Testis (tissue), 3 donors: ENCODE data around the gene PRKCA. TPM values are rescaled to one million over a fixed set of nuclear protein-coding genes. Genes with fewer than 3 reads are reported as not detected.

ENCODE experiments used
- DNase-seq: peaks from one replicate; pipeline ENCODE4 v3.0.0-alpha.2; 2019
- H3K27ac ChIP-seq, 2 donors: fragments of 200-600 bp; sonication (generic); one replicate each; pipeline ENCODE4 v1.5.1; 2019
- H3K27me3 ChIP-seq: fragments of 200-600 bp; sonication (generic); one replicate; pipeline ENCODE4 v1.5.1; 2019
- H3K36me3 ChIP-seq: fragments of 200-600 bp; sonication (generic); one replicate; pipeline ENCODE4 v1.5.1; 2017; ENCODE audit warnings: low read depth; ENCODE audit errors: missing control alignments
- H3K4me1 ChIP-seq: fragments of 200-600 bp; sonication (generic); one replicate; pipeline ENCODE4 v1.5.1; 2019
- H3K4me3 ChIP-seq, 2 donors: fragments of 200-600 bp; sonication (generic); one replicate each; pipeline ENCODE4 v1.5.1; 2017 to 2019
- H3K9me3 ChIP-seq: fragments of 200-600 bp; sonication (generic); one replicate; pipeline ENCODE4 v1.5.1; 2017
- POLR2A ChIP-seq: fragments of 450-650 bp; IDR thresholded peaks from one replicate; pipeline ENCODE4 v1.6.1; 2017; ENCODE audit warnings: antibody characterized with exemption, mild to moderate bottlenecking, moderate library complexity
- WGBS, 2 donors: methylation state at CpG; one replicate each; pipeline ENCODE4 v1.1.5; 2018; 5-methylcytosine and 5-hydroxymethylcytosine counted together
- intact Hi-C: fragments of 100-400 bp; cut with DNase I; formaldehyde crosslinking; loops from one replicate; pipeline ENCODE4 v1.15.1; 2023; ENCODE audit warnings: low total_unique reads
- polyA plus RNA-seq: library from polyadenylated mRNA; stranded (reverse); fragments of 350-450 nt; fragmentation: Illumina TruSeq; extraction: RNeasy Lipid Tissue Mini Kit (QIAGEN cat#74804); gene quantifications from one replicate; pipeline ENCODE4 v1.2.3, GENCODE V29; 2014; ENCODE audit warnings: low read depth, low replicate concordance; ENCODE audit not compliant: insufficient read depth
- total RNA-seq, 2 donors: library from RNA; depleted of rRNA; stranded (reverse); fragments of >200 nt; gene quantifications; one replicate each; pipeline ENCODE4 v1.2.3, GENCODE V29; 2016
- TF ChIP-seq, protein P1 (sequence below), 3 experiments: fragments of 450-650 bp in 2 of 3; fragments of 200-600 bp in 1 of 3; sonication (generic) in 1 of 3; IDR thresholded peaks; one replicate each; pipeline ENCODE4 v1.5.1; 2016 to 2019; ENCODE audit warnings: antibody characterized with exemption in 3 of 3, mild to moderate bottlenecking in 2 of 3, moderate library complexity in 1 of 3

Gene PRKCA
- total and polyA plus RNA-seq, 3 donors from 2014 or later: 6.8 to 22.9 (median 15.4) TPM

DNA sequence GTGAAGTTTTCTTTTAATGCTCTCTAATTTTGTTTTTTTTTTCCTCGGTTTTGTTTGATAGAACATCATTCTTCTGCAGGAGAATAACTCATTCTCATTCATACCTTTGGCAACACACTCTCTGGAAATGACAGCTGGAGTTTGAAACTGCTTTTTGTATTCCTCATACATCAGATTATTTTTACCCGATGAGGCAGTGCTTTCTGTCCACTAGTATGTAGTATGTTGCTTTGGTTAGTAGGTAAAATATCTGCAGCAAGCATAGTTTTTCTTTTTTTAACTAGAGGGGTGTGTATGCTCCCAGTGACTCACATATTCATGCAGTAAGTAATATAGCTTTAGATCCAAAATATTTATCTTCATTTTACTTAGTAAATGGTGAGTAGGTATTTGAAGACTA lies 6.4 kb downstream of the PRKCA start:
- Histone ChIP-seq H3K9me3 (no peaks in the 10 kb centered on the region), H3K27me3 (no peaks in the 10 kb centered on the region), H3K4me1 (peaks cover 5% of the 10 kb centered on the region), H3K27ac (no peak overlapping the region), H3K36me3 (no peaks in the 10 kb centered on the region), H3K4me3 (no peak overlapping the region)
- DNase-seq: no peak
- WGBS, 2 donors: 78 to 93% methylated on average over 2 of the region's 2 CpGs
- intact Hi-C loops: no loop called here
- TF ChIP-seq POLR2A: no peak
- TF ChIP-seq, protein P1, sequence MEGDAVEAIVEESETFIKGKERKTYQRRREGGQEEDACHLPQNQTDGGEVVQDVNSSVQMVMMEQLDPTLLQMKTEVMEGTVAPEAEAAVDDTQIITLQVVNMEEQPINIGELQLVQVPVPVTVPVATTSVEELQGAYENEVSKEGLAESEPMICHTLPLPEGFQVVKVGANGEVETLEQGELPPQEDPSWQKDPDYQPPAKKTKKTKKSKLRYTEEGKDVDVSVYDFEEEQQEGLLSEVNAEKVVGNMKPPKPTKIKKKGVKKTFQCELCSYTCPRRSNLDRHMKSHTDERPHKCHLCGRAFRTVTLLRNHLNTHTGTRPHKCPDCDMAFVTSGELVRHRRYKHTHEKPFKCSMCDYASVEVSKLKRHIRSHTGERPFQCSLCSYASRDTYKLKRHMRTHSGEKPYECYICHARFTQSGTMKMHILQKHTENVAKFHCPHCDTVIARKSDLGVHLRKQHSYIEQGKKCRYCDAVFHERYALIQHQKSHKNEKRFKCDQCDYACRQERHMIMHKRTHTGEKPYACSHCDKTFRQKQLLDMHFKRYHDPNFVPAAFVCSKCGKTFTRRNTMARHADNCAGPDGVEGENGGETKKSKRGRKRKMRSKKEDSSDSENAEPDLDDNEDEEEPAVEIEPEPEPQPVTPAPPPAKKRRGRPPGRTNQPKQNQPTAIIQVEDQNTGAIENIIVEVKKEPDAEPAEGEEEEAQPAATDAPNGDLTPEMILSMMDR (IDR thresholded peaks at IDR 0.05): no peak

DNA sequence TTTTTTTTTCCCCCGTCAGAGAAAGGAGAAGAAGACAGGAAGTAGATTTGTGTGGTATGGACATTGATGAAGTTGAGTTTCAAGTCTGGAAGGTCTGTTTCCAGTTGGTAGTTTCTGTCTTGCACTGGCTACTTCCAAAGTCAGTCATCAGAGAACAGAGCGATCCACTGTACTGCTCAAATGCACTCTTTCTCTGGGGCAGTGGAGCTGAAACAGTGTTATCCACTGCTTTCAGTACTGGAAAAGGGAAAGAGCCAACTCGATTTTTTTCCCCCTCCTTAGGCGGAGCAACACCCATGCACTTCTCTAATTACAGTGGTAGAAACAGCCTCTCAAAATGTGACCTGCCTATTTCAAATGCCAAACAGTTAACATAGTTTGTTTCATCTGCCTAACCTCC lies 7.4 kb downstream of the PRKCA start:
- H3K27ac ChIP-seq: no peak overlapping the region
- H3K27me3 ChIP-seq: no peaks in the 10 kb centered on the region
- no peak overlapping the region for H3K4me3 ChIP-seq
- intact Hi-C loops: no loop called here
- no peaks in the 10 kb centered on the region for H3K9me3 ChIP-seq
- TF ChIP-seq POLR2A: no peak
- TF ChIP-seq, protein P1 (IDR thresholded peaks at IDR 0.05): no peak
- no peak for DNase-seq
- H3K36me3 ChIP-seq: no peaks in the 10 kb centered on the region
- 45 to 56% methylated on average over 4 of the region's 4 CpGs for WGBS, 2 donors
- peaks cover 5% of the 10 kb centered on the region for H3K4me1 ChIP-seq

DNA sequence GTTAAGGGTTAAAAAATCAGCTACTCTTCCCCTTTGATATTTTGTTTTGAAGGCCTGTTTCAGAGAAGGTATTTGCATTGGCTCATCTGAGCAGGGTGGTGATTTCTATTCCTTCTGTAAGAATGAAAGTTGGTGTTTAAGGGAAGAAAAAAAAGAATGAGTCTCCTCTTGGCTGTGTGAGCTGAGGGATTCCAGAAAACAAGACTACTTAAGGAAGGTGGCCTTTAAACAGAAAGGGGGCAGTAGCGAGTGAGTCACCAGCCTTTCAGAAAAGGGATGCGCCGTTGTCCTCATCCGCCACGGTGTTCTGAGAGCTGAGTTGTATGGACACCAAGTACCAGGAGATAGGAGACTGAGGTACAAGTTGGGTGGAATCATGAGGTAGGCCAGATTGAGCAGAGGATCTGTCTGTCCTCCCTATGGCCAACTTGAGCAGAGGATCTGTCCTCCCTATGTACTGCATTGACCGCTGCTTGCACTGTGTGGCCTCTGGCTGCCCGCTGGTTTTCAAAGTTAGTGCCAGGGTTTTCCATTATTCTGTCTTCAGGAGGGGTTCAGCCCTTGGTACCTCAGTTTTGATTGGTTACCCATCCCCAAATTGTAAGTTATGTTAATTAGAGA lies 8.2 kb downstream of the PRKCA start:
- no peak overlapping the region for H3K4me3 ChIP-seq
- TF ChIP-seq POLR2A: no peak
- TF ChIP-seq, protein P1 (IDR thresholded peaks at IDR 0.05): no peak
- H3K27me3 ChIP-seq: no peaks in the 10 kb centered on the region
- peaks cover 5% of the 10 kb centered on the region for H3K4me1 ChIP-seq
- WGBS, 2 donors: 93 to 96% methylated on average over 7 of the region's 7 CpGs
- no peaks in the 10 kb centered on the region for H3K36me3 ChIP-seq
- intact Hi-C loops: no loop called here
- no peak for DNase-seq
- H3K9me3 ChIP-seq: no peaks in the 10 kb centered on the region
- H3K27ac ChIP-seq: no peak overlapping the region

DNA sequence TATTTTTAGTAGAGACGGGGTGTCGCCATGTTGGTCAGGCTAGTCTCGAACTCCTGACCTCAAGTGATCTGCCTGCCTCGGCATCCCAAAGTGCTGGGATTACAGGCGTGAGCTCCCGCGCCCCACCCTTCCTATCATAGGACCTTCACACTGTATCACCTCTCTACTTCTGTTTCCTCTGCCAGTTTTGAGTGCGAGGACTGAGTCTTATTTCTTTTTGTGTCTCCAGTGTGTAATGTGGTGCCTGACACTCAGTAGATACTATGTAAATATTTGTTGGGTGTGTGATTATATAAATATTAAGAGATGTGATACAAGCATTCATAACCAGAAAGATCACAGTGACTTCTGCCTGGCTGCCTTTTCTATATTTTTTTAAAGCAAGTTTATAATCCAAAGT lies 10.5 kb downstream of the PRKCA start:
- intact Hi-C loops: no loop called here
- 88 to 94% methylated on average over 8 of the region's 8 CpGs for WGBS, 2 donors
- no peak overlapping the region for H3K4me3 ChIP-seq
- no peaks in the 10 kb centered on the region for H3K36me3 ChIP-seq
- no peak for TF ChIP-seq POLR2A
- TF ChIP-seq, protein P1 (IDR thresholded peaks at IDR 0.05): no peak
- H3K27me3 ChIP-seq: no peaks in the 10 kb centered on the region
- no peaks in the 10 kb centered on the region for H3K9me3 ChIP-seq
- no peak for DNase-seq
- no peaks in the 10 kb centered on the region for H3K4me1 ChIP-seq
- no peak overlapping the region for H3K27ac ChIP-seq

DNA sequence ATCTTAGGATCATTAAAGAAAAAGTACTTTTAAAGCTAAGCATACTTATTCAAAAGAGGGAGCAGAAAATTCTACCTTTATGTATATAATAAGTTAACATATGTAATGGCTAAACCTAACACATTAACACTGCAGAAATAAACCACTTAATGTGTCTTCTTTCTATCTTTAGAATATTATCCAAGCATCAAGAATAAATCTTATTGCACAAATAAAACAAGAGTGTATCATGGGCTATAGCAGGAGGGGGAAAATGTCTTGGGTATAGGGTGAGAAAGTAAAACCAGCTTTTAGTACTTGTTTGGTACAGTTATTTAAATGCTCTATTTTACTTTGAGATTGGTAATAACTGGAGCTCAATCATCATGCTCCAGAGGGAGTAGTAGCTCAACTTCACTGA lies 10.9 kb downstream of the PRKCA start:
- H3K27ac ChIP-seq: no peak overlapping the region
- no peak overlapping the region for H3K4me3 ChIP-seq
- no peaks in the 10 kb centered on the region for H3K36me3 ChIP-seq
- H3K4me1 ChIP-seq: no peaks in the 10 kb centered on the region
- TF ChIP-seq, protein P1 (IDR thresholded peaks at IDR 0.05): no peak
- no peak for TF ChIP-seq POLR2A
- H3K9me3 ChIP-seq: no peaks in the 10 kb centered on the region
- no peaks in the 10 kb centered on the region for H3K27me3 ChIP-seq
- intact Hi-C loops: no loop called here
- no peak for DNase-seq
